Gastroesophageal sphincter (tissue), 3 donors: ENCODE measurements around the gene HYAL1.

Experiments used
- POLR2A ChIP-seq, 2 donors: fragments of 450-650 bp; IDR thresholded peaks; one replicate each; pipeline ENCODE4 v1.6.1; 2017; ENCODE audit warnings: antibody characterized with exemption in 2 of 2, mild to moderate bottlenecking in 2 of 2, moderate library complexity in 1 of 2
- POLR2AphosphoS5 ChIP-seq: sonication (generic); formaldehyde crosslinking; IDR thresholded peaks from one replicate; pipeline ENCODE4 v1.6.1; 2017; ENCODE audit warnings: antibody characterized with exemption
- TF ChIP-seq, protein P1 (sequence below), 4 experiments: fragments of 200-600 bp in 2 of 4; fragments of 450-650 bp in 2 of 4; sonication (generic) in 1 of 4; IDR thresholded peaks; one replicate each; pipeline ENCODE4 v1.5.1; 2017 to 2019; ENCODE audit warnings: antibody characterized with exemption in 4 of 4, mild to moderate bottlenecking in 2 of 4, moderate library complexity in 2 of 4

DNA sequence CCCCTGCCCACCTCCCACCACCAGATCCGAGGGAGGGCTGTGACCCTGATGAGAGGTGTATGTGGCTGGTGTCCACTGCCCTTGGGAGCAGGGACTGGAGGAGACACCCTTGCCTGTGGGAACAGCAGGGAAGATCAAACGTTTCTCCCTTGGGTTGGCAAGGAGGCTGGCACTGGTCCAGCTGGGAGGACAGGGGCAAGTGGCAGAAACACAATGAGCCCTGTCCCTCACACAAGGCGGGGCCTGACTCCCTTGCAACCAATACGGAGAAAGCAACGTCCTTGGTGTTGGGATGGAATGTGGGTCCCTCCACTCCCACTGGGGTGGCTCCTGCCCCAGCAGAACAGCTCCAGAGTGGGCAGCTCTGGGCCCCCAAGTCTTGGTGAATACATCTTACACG lies 13.9 kb upstream of the HYAL1 start:
- TF ChIP-seq, protein P1, sequence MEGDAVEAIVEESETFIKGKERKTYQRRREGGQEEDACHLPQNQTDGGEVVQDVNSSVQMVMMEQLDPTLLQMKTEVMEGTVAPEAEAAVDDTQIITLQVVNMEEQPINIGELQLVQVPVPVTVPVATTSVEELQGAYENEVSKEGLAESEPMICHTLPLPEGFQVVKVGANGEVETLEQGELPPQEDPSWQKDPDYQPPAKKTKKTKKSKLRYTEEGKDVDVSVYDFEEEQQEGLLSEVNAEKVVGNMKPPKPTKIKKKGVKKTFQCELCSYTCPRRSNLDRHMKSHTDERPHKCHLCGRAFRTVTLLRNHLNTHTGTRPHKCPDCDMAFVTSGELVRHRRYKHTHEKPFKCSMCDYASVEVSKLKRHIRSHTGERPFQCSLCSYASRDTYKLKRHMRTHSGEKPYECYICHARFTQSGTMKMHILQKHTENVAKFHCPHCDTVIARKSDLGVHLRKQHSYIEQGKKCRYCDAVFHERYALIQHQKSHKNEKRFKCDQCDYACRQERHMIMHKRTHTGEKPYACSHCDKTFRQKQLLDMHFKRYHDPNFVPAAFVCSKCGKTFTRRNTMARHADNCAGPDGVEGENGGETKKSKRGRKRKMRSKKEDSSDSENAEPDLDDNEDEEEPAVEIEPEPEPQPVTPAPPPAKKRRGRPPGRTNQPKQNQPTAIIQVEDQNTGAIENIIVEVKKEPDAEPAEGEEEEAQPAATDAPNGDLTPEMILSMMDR (IDR thresholded peaks at IDR 0.05) = no peak
- TF ChIP-seq POLR2AphosphoS5 (no peak), POLR2A (IDR thresholded peaks at IDR 0.05) (no peak)
